Inflammatory macrophage treated with lipopolysaccharide for 4 hours (primary cell): ENCODE measurements around the gene MEGF10.

Source experiments
- DNase-seq: peaks from one replicate; pipeline ENCODE4 v3.0.0-alpha.2; 2020

The MEGF10 gene

DNA sequence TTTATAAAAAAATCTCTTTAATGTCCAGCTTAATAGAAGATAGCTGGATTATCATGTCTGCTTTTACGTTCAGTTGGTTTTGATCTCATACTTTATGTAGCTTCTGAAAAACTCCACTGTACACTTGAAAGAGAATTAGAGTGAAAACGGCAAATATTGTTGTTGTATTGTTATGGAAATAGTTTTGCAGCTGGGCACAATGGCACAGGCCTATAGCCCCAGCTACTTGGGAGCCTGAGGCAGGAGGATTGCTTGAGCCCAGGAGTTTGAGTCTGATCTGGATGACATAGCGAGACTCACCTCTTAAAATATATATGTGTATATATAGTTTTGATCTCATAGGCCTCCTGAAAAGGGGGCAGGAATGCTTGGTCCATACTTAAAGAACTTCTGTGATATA, 159.4 kb downstream of the MEGF10 start:
- DNase-seq: no peak

DNA sequence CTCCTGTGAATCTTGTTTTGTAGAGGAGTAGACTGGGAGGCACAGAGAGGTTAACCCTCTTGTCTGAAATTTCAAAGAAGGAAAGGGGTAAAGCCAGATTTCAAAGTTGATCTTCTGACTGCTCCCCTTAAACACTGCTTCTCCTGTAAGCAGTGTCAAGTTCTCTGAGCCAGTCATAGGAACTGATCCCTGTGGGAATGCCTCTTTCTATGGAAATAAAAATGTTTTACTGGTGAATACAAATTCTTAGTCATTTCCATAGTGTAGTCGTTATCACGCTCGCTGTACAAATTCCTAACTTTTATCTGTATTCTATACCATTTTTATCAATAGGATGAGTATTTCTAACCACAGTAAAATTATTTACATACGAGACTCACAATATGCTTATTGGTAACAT, 160.5 kb downstream of the MEGF10 start:
- no peak for DNase-seq

- DNase-seq: no peak
Observed at GRCh38 chr5:127452626-127453025, 162.0 kb downstream of the MEGF10 start.

- no peak for DNase-seq
Observed at GRCh38 chr5:127471211-127471610, 180.6 kb downstream of the MEGF10 start.

GRCh38 chr5:127472700-127473099, 182.1 kb downstream of the MEGF10 start:
- no peak for DNase-seq

- DNase-seq: no peak
Observed at GRCh38 chr5:127486471-127486870, 195.9 kb downstream of the MEGF10 start.

- peak; percentile 41 for DNase-seq
Observed at GRCh38 chr5:127492854-127493738, 202.5 kb downstream of the MEGF10 start.

DNA sequence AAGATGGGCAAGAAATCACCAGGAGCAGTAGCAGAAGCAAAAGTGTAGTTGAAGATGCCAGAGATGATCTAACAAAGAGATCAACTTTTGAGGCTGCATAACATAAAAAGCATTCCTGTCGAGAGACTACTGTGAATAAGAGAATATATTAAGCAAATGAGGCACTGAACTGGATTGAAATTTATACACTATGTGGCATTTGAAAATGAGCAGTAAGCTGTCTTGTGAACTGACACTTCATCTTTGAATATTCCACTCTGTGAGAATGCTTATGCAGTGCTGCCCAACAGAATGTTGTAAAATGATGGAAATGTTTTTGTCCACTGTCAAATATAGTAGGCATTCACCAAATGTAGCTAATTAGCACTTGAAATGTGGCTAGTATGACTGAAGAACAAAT, 208.0 kb downstream of the MEGF10 start:
- no peak for DNase-seq

GRCh38 chr5:127505905-127506304, 215.3 kb downstream of the MEGF10 start:
- peak; percentile 43 for DNase-seq

- DNase-seq: no peak
Observed at GRCh38 chr5:127506616-127507015, 216.0 kb downstream of the MEGF10 start.

DNA sequence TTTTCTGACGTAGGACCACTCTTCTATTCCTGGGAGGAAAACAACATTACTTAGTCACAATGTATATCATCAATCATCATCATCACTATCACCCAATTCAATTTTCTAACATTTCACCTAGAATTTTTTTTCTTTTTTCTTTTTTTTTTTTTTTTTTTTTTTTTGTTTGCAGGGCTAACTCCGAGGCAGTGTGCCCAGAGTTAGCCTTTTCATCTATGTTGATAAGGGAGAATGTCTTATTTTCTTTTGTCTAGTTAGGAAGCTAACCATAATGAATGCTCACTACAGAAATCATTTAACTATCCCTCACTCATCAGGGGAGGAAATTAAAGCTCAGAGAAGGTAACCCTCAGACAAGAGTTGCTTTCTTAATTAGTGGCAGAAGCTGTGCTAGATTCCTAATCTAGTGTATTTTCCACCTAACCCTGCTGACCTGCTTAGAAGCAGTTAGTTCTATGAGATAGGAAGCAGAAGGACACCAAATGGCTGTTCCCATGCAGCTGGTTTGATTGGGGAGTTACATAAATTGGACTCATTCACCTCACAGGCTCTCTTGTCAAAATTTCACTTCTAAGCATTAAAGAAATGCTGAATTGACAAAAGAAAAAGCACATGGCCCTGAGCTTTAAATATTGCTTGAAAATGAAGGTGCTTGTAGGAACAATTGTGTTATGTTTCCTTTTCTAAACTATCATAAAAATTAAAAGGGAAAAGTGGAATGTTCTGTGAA, 218.2 kb downstream of the MEGF10 start:
- no peak for DNase-seq
